Motor neuron (in vitro differentiated cells): ENCODE data around the gene CHIA. TPM values are rescaled to one million over a fixed set of nuclear protein-coding genes. Genes with fewer than 3 reads are reported as not detected.
"Not testable (repeated sequence)": the region's sequence is repeated elsewhere in the genome, so short reads cannot be mapped to it uniquely, and the experiment has no call there.

Experiments
- ATAC-seq, 8 experiments: fragments of 200-7000 bp; cut with Tn5 transposase; replicated peaks in 6 of 8; 2 replicates each; pipeline ENCODE4 v1.8.0; 2021; ENCODE audit warnings: mild to moderate bottlenecking in 8 of 8, moderate library complexity in 8 of 8
- H3K27ac ChIP-seq, 2 donors: fragments of 250-450 bp; sonication (Bioruptor Pico); 2 replicates each; pipeline ENCODE4 v1.9.0; 2021; ENCODE audit warnings: antibody characterized with exemption in 2 of 2, mild to moderate bottlenecking in 2 of 2, moderate library complexity in 1 of 2
- H3K4me1 ChIP-seq, 2 donors: fragments of 250-450 bp; sonication (Bioruptor Pico); replicated peaks in 1 of 2; 2 replicates each; pipeline ENCODE4 v1.6.1; 2021; ENCODE audit warnings: antibody characterized with exemption in 2 of 2, mild to moderate bottlenecking in 2 of 2, moderate library complexity in 1 of 2
- H3K4me3 ChIP-seq, 5 donors: fragments of 250-450 bp; sonication (Bioruptor Pico); 2 replicates each; pipeline ENCODE4 v1.9.0; 2021; ENCODE audit warnings: antibody characterized with exemption in 5 of 5, mild to moderate bottlenecking in 5 of 5, moderate library complexity in 4 of 5
- WGBS, 10 experiments: fragments of 450-650 bp; shearing (Covaris generic); methylation state at CpG; one replicate each; pipeline ENCODE4 v1.0.0; 2022; 5-methylcytosine and 5-hydroxymethylcytosine counted together
- in situ Hi-C, 9 experiments: fragments of 400-800 bp; cut with MboI; loops; one replicate each; pipeline ENCODE4 v1.15.0; 2021; ENCODE audit warnings: low sequenced_read_pairs in 9 of 9, low pct_unique_long_range_greater_than_20kb in 2 of 9; ENCODE audit not compliant: unreplicated experiment in 9 of 9
- total RNA-seq, 8 experiments: library from RNA; unstranded; fragments of 300-600 nt; gene quantifications; 2 replicates each; pipeline versions ENCODE4 v1.2.3 to v1.2.4, GENCODE V29; 2022

Gene CHIA
- total RNA-seq, 8 experiments from 2014 or later, result 0.09 to 0.47 (median 0.16) TPM; not detected in 4

- in situ Hi-C loops, result no loop called here
- no peak for ATAC-seq
- H3K27ac ChIP-seq, result no peak overlapping the region
Observed at GRCh38 chr1:111354584-111354983, 63.9 kb downstream of the CHIA start.

GRCh38 chr1:111358964-111359363 lies 68.3 kb downstream of the CHIA start:
- ATAC-seq, result no peak
- Histone ChIP-seq H3K4me1 (no peaks in the 10 kb centered on the region), H3K27ac (no peak overlapping the region), H3K4me3 (no peak overlapping the region)
- 17 to 100% (median 86%) methylated on average over 1 to 2 of the region's 2 CpGs for WGBS, 10 experiments
- in situ Hi-C loops, result no loop called here

More at GRCh38 chr1:111354584-111354983, 63.9 kb downstream of the CHIA start:
- Histone ChIP-seq H3K4me1 (no peaks in the 10 kb centered on the region), H3K4me3 (no peak overlapping the region)

GRCh38 chr1:111359376-111359775 lies 68.7 kb downstream of the CHIA start:
- 47 to 100% (median 89%) methylated on average over 1 to 3 of the region's 3 CpGs; no CpG with 5 or more reads in 4 of the 10 experiments for WGBS, 10 experiments
- no peak for ATAC-seq
- Histone ChIP-seq H3K4me3 (no peak overlapping the region), H3K27ac (no peak overlapping the region), H3K4me1 (no peaks in the 10 kb centered on the region)
- in situ Hi-C loops, result no loop called here

- H3K27ac ChIP-seq, H3K4me1 ChIP-seq, H3K4me3 ChIP-seq, in situ Hi-C loops, ATAC-seq: not testable (repeated sequence)
- WGBS, 10 experiments, result 0 to 40% (median 20%) methylated on average over 1 to 2 of the region's 4 CpGs; no CpG with 5 or more reads in 5 of the 10 experiments
Observed at GRCh38 chr1:111360257-111360656, 69.6 kb downstream of the CHIA start.

DNA sequence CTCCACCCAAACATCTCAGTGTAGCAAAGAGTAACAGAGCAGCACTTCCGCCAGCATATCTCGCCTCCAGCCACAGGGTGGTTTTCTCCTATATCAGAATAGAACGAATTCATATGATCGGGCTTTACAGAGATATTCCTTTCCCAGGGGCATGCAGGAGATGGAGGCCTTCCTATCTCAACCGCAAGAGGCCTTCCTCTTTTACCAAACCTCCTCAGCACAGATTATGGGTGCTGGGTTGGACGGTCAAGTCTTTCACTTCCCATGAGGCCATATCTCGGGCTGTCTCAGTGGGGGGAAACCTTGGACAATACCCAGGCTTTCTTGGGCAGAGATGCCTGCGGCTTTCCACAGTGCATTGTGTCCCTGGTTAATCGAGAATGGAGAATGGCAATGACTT lies 71.1 kb downstream of the CHIA start:
- no peak overlapping the region for H3K27ac ChIP-seq
- WGBS, 10 experiments, result 61 to 90% (median 80%) methylated on average over 1 to 4 of the region's 9 CpGs; no CpG with 5 or more reads in 3 of the 10 experiments
- H3K4me1 ChIP-seq, result no peaks in the 10 kb centered on the region
- no peak overlapping the region for H3K4me3 ChIP-seq
- no peak for ATAC-seq
- in situ Hi-C loops, result no loop called here

- Histone ChIP-seq H3K27ac (no peak overlapping the region), H3K4me1 (no peaks in the 10 kb centered on the region), H3K4me3 (no peak overlapping the region)
- peak in 1 of 8 experiments; percentile 21 for ATAC-seq
- in situ Hi-C loops, result no loop called here
- WGBS, 10 experiments, result 0 to 87% (median 71%) methylated on average over 1 to 4 of the region's 4 CpGs; no CpG with 5 or more reads in 4 of the 10 experiments
Observed at GRCh38 chr1:111364690-111365089, 74.0 kb downstream of the CHIA start.

DNA sequence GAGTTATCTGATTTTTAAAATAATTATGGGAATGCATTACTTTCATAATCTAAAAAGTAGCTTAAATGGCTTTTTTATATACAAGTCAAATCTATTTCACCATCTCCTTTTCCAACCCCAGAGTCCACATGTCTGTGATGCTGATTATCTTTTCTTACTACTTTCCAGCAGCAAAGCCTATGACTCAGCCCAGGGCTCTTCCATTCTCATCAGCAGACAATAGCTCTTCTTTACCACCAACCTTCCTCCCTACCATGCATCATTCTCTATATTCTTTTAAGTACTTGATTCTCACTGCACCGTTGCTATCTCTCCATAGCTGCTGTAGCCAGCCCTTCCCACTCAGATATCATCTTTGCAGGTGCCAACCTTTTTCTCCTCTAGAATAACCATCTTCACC lies 75.6 kb downstream of the CHIA start:
- no peak overlapping the region for H3K4me3 ChIP-seq
- WGBS, 10 experiments, result 25 to 73% (median 57%) methylated on average over 1 of the region's 1 CpG
- H3K4me1 ChIP-seq, result no peaks in the 10 kb centered on the region
- in situ Hi-C loops, result no loop called here
- H3K27ac ChIP-seq, result no peak overlapping the region
- ATAC-seq, result peak in 3 of 8 experiments; percentile 20 to 74 (median 60)

GRCh38 chr1:111369177-111369576 lies 78.5 kb downstream of the CHIA start:
- Histone ChIP-seq H3K27ac (no peak overlapping the region), H3K4me3 (no peak overlapping the region), H3K4me1 (no peaks in the 10 kb centered on the region)
- WGBS, 10 experiments, result 23 to 100% (median 90%) methylated on average over 1 to 2 of the region's 2 CpGs; no CpG with 5 or more reads in 3 of the 10 experiments
- in situ Hi-C loops, result no loop called here
- ATAC-seq, result no peak

DNA sequence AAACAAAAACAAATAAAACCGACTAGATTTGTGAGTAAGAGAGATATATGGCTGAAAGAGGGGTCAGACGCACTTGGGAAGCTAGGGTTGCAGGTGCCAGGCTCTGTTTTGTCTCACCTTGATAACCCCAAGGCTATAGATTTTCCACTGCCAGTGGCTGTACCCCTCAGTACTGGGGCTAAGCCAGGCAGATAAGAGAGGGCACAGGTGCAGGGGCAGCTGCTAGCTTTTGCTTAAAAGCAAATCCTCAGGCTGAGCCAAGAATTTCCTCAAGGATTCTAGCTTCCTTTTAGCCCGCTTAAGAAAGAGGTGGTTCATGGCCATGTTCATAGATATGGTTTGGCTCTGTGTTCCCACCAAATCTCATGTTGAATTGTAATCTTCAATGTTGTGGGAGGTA lies 79.0 kb downstream of the CHIA start:
- in situ Hi-C loops, result no loop called here
- no peak for ATAC-seq
- 33 to 100% (median 61%) methylated on average over 1 to 3 of the region's 3 CpGs; no CpG with 5 or more reads in 1 of the 10 experiments for WGBS, 10 experiments

More for the DNA sequence above, 79.0 kb downstream of the CHIA start:
- H3K4me3 ChIP-seq, result no peak overlapping the region
- H3K4me1 ChIP-seq, result no peaks in the 10 kb centered on the region
- H3K27ac ChIP-seq, result no peak overlapping the region

Other genes starting within 250 kb of the CHIA start
- gene DRAM2, start 150.8 kb upstream of the CHIA start, total RNA-seq, result 10 to 100 TPM; 26.8 to 50.3 (median 42.4) TPM
- gene CEPT1, start 150.6 kb upstream of the CHIA start, total RNA-seq, result 10 to 100 TPM; 18.7 to 48.5 (median 28.6) TPM
- 10 to 100 TPM in 1 of 8 experiments, 1 to 10 TPM in 3, under 1 TPM in 4; 0.36 to 23.4 (median 1.4) TPM for gene DENND2D, start 90.2 kb upstream of the CHIA start, total RNA-seq
- gene CHI3L2, start 63.1 kb upstream of the CHIA start, total RNA-seq, result 1 to 10 TPM in 3 of 8 experiments, under 1 TPM in 3, not detected in 2; 0.08 to 3.1 (median 0.88) TPM
- 1 to 10 TPM; 1.3 to 4.7 (median 3.1) TPM for gene OVGP1, start 136.9 kb downstream of the CHIA start, total RNA-seq
- gene WDR77, start 158.4 kb downstream of the CHIA start, total RNA-seq, result 10 to 100 TPM; 17.4 to 50.8 (median 30.5) TPM
- 100 to 1,000 TPM; 219 to 363 (median 246) TPM for gene ATP5PB, start 158.6 kb downstream of the CHIA start, total RNA-seq
- gene C1orf162, start 183.1 kb downstream of the CHIA start, total RNA-seq, result 1 to 10 TPM in 3 of 8 experiments, under 1 TPM in 5; 0.49 to 4.4 (median 0.82) TPM
- 1 to 10 TPM in 1 of 8 experiments, under 1 TPM in 3, not detected in 4; 0.21 to 1.9 (median 0.29) TPM for gene ADORA3, start 212.8 kb downstream of the CHIA start, total RNA-seq
- under 1 TPM in 2 of 8 experiments, not detected in 6; 0.32 to 0.71 TPM for gene TMIGD3, start 212.8 kb downstream of the CHIA start, total RNA-seq